A549 (cell line): Measurements from ENCODE around the gene PRLR. TPM values are rescaled to one million over a fixed set of nuclear protein-coding genes. Genes with fewer than 3 reads are reported as not detected.

Experiments
- ATAC-seq, 2 experiments: fragments of 200-7000 bp in 1 of 2; fragments of >200 bp in 1 of 2; cut with Nextera tagmentation in 1 of 2; cut with Tn5 transposase in 1 of 2; 3 replicates each; pipeline versions ENCODE4 v1.8.0 to v1.9.1; 2018 to 2020; ENCODE audit warnings: mild to moderate bottlenecking in 1 of 2, moderate library complexity in 1 of 2
- CTCF ChIA-PET: fragments of 300-600 bp; sonication (Branson Sonifier 250); formaldehyde crosslinking; extraction: SDS; loops from one replicate; lab custom pipeline; 2021; ENCODE audit warnings: antibody characterized with exemption, inconsistent platforms; lab: Yijun Ruan, JAX
- POLR2A ChIA-PET: fragments of 350-600 bp; formaldehyde crosslinking; extraction: SDS; loops from one replicate; lab custom pipeline; 2021; ENCODE audit warnings: antibody characterized with exemption, inconsistent platforms; lab: Yijun Ruan, JAX
- DNase-seq, 2 experiments: peaks; one replicate each; pipeline versions ENCODE4 v3.0.0 to v3.0.0-alpha.2; 2011 to 2016; ENCODE audit warnings: low read depth in 1 of 2, low spot score in 1 of 2
- FAIRE-seq: peaks from 2 replicates; lab custom pipeline; 2011; peaks lifted over from hg19 to GRCh38; lab: Jason Lieb, UNC
- H3K27ac ChIP-seq, 2 experiments: fragments of >200 bp; sonication (Bioruptor Twin); formaldehyde crosslinking; 3 replicates each; pipeline ENCODE4 v1.5.1; 2016 to 2017
- H3K4me1 ChIP-seq: fragments of >200 bp; sonication (Bioruptor Twin); formaldehyde crosslinking; 3 replicates; pipeline ENCODE4 v1.6.1; 2016
- H3K4me2 ChIP-seq: fragments of >200 bp; sonication (Bioruptor Twin); formaldehyde crosslinking; 3 replicates; pipeline ENCODE4 v1.6.1; 2016
- H3K4me3 ChIP-seq: fragments of >200 bp; sonication (Bioruptor Twin); formaldehyde crosslinking; 3 replicates; pipeline ENCODE4 v1.5.1; 2016
- H3K9me3 ChIP-seq: fragments of >200 bp; sonication (Bioruptor Twin); formaldehyde crosslinking; 3 replicates; pipeline ENCODE4 v1.6.1; 2016
- BCL3 ChIP-seq: fragments of >200 bp; sonication (Bioruptor Twin); formaldehyde crosslinking; IDR thresholded peaks from 3 replicates; pipeline ENCODE4 v1.6.1; 2016
- CHD4 ChIP-seq: fragments of 200-600 bp; sonication (generic); IDR thresholded peaks from 2 replicates; pipeline ENCODE4 v1.6.1; 2016; ENCODE audit warnings: antibody characterized with exemption, mild to moderate bottlenecking, borderline replicate concordance
- CTCF ChIP-seq: fragments of >200 bp; sonication (Bioruptor Twin); formaldehyde crosslinking; IDR thresholded peaks from 3 replicates; pipeline ENCODE4 v1.5.1; 2016
- E2F6 ChIP-seq: IDR thresholded peaks from 2 replicates; pipeline ENCODE4 v1.6.1; 2012; ENCODE audit warnings: low read depth, borderline replicate concordance
- EHMT2 ChIP-seq: fragments of 200-600 bp; sonication (generic); IDR thresholded peaks from 2 replicates; pipeline ENCODE4 v1.6.1; 2016; ENCODE audit warnings: antibody characterized with exemption, low read depth, mild to moderate bottlenecking, moderate library complexity
- ELK1 ChIP-seq: fragments of 150-350 bp; IDR thresholded peaks from 2 replicates; pipeline ENCODE4 v1.6.1; 2014; ENCODE audit warnings: low read depth, mild to moderate bottlenecking, low read length
- HMGXB4 ChIP-seq: fragments of 250-450 bp; sonication (Bioruptor Pico); IDR thresholded peaks from 2 replicates; pipeline ENCODE4 v1.5.0; 2021; ENCODE audit warnings: mild to moderate bottlenecking, moderate library complexity, borderline replicate concordance
- HOXA7 ChIP-seq: fragments of 250-450 bp; sonication (Bioruptor Pico); IDR thresholded peaks from 2 replicates; pipeline ENCODE4 v1.5.0; 2020; ENCODE audit warnings: mild to moderate bottlenecking, moderate library complexity
- HOXB13 ChIP-seq: fragments of 250-450 bp; sonication (Bioruptor Pico); IDR thresholded peaks from 2 replicates; pipeline ENCODE4 v1.5.0; 2020; ENCODE audit warnings: low read depth, mild to moderate bottlenecking, moderate library complexity
- JUN ChIP-seq, 2 experiments: fragments of >200 bp; sonication (Bioruptor Twin); formaldehyde crosslinking; IDR thresholded peaks; 2 replicates in 1 of 2; 3 replicates in 1 of 2; pipeline ENCODE4 v1.6.1; 2016 to 2017
- KDM1A ChIP-seq: fragments of 200-600 bp; sonication (generic); IDR thresholded peaks from 2 replicates; pipeline ENCODE4 v1.6.1; 2016; ENCODE audit warnings: low read depth, mild to moderate bottlenecking
- PBX3 ChIP-seq: IDR thresholded peaks from 2 replicates; pipeline ENCODE4 v1.6.1; 2012
- RAD21 ChIP-seq, 2 experiments: fragments of >200 bp in 1 of 2; sonication (Bioruptor Twin) in 1 of 2; formaldehyde crosslinking in 1 of 2; IDR thresholded peaks in 1 of 2; conservative IDR thresholded peaks in 1 of 2; 2 replicates in 1 of 2; 3 replicates in 1 of 2; pipeline ENCODE4 v1.6.1; 2012 to 2018; ENCODE audit warnings: inconsistent platforms in 1 of 2
- SREBF2 ChIP-seq: fragments of 450-650 bp; IDR thresholded peaks from 2 replicates; pipeline ENCODE4 v1.6.1; 2014; ENCODE audit warnings: mild to moderate bottlenecking, moderate library complexity
- ZFP36 ChIP-seq: fragments of 450-650 bp; IDR thresholded peaks from 2 replicates; pipeline ENCODE4 v1.6.1; 2014; ENCODE audit warnings: borderline replicate concordance; ENCODE audit not compliant: partially characterized antibody
- ZSCAN20 ChIP-seq: fragments of 250-450 bp; sonication (Bioruptor Pico); IDR thresholded peaks from 2 replicates; pipeline ENCODE4 v1.8.0; 2022; ENCODE audit warnings: mild to moderate bottlenecking, moderate library complexity
- WGBS: methylation state at CpG from one replicate; pipeline ENCODE4 v1.1.6; 2017; ENCODE audit errors: missing lambda C conversion rate; 5-methylcytosine and 5-hydroxymethylcytosine counted together
- polyA plus RNA-seq, 4 experiments: library from polyadenylated mRNA; depleted of rRNA in 3 of 4; stranded (reverse); fragments of >200 nt; fragmentation: RNase III in 1 of 4; extraction: RNeasy Plus Mini Kit Qiagen cat#74134 plus additional on column Dnase treatment in 1 of 4; gene quantifications; 2 replicates in 3 of 4; 3 replicates in 1 of 4; pipeline ENCODE4 v1.2.3, GENCODE V29; 2011 to 2017

Gene PRLR
- polyA plus RNA-seq, 2 of the 4 experiments (the other 2 are of a cell fraction), result 0.09 TPM; not detected in 1

GRCh38 chr5:35229076-35230037 lies 930 bp downstream of the PRLR start:
- 4% methylated on average over 30 of the region's 30 CpGs for WGBS
- TF ChIP-seq CHD4 (no peak), CTCF (0 out of 3 replicates have a peak, but pooled peaks have one; percentile 14), RAD21 (conservative IDR thresholded peaks at IDR 0.05 in 1 of 2, IDR thresholded peaks at IDR 0.05 in 1 of 2) (peak; percentile 41 to 43; a peak in 3 of 5 replicates), HOXB13 (CRISPR knock-in tag) (no peak)
- H3K4me3 ChIP-seq, result peak overlapping the region; percentile 40
- CTCF ChIA-PET, result interaction anchor here (0.6 kb wide), 1 partner anchor 92 kb away, joined by 3 read pairs; no protein-coding TSS in a partner anchor
- peak overlapping the region; percentile 90 for H3K4me2 ChIP-seq
- H3K4me1 ChIP-seq, result peaks cover 10% of the 10 kb centered on the region; the same call in 2 of the 3 replicates
- no peaks in the 10 kb centered on the region for H3K9me3 ChIP-seq
- no peak for FAIRE-seq
- H3K27ac ChIP-seq, result no peak overlapping the region
- DNase-seq, result peak in 1 of 2 experiments; percentile 23
- peak; percentile 68 to 76; a peak in 5 of 6 replicates for ATAC-seq
- POLR2A ChIA-PET, result no interaction called here

GRCh38 chr5:35228310-35228709 lies 2.0 kb downstream of the PRLR start:
- POLR2A ChIA-PET, result no interaction called here
- 9% methylated on average over 2 of the region's 2 CpGs for WGBS
- CTCF ChIA-PET, result interaction anchor here (0.6 to 1.3 kb wide), 3 partner anchors 44 to 562 kb away, joined by 3 read pairs; no protein-coding TSS in a partner anchor

More at GRCh38 chr5:35228310-35228709, 2.0 kb downstream of the PRLR start:
- Histone ChIP-seq H3K27ac (no peak overlapping the region), H3K4me3 (no peak overlapping the region), H3K9me3 (no peaks in the 10 kb centered on the region)
- TF ChIP-seq E2F6, result no peak
- no peak for TF ChIP-seq JUN (IDR thresholded peaks at IDR 0.05)
- TF ChIP-seq SREBF2, result no peak
- no peak for TF ChIP-seq CTCF
- no peak for TF ChIP-seq KDM1A
- no peak for TF ChIP-seq ELK1
- no peak for TF ChIP-seq BCL3
- TF ChIP-seq ZFP36, result no peak
- TF ChIP-seq HOXA7 (CRISPR knock-in tag), result no peak
- no peak for TF ChIP-seq EHMT2
- TF ChIP-seq CHD4, result no peak
- TF ChIP-seq ZSCAN20, result no peak
- no peak for TF ChIP-seq HMGXB4
- TF ChIP-seq PBX3, result no peak
- TF ChIP-seq, all 56 proteins: peak for 0
- ATAC-seq (no peak), DNase-seq (no peak), FAIRE-seq (no peak)
- Histone ChIP-seq H3K4me2 (no peak overlapping the region), H3K4me1 (peaks cover 10% of the 10 kb centered on the region; the same call in 2 of the 3 replicates)
